HG02970 (cell line): Measurements from ENCODE around the gene GIMAP7.
"Not testable (repeated sequence)": the region's sequence is repeated elsewhere in the genome, so short reads cannot be mapped to it uniquely, and the experiment has no call there.

Source experiments
- ATAC-seq: cut with Tn5 transposase; IDR thresholded peaks from one replicate; pipeline ENCODE4 v1.9.1; 2021; ENCODE audit warnings: mild to moderate bottlenecking, moderate library complexity, moderate number of reproducible peaks; ENCODE audit not compliant: unreplicated experiment, low FRiP score

Gene GIMAP7

DNA sequence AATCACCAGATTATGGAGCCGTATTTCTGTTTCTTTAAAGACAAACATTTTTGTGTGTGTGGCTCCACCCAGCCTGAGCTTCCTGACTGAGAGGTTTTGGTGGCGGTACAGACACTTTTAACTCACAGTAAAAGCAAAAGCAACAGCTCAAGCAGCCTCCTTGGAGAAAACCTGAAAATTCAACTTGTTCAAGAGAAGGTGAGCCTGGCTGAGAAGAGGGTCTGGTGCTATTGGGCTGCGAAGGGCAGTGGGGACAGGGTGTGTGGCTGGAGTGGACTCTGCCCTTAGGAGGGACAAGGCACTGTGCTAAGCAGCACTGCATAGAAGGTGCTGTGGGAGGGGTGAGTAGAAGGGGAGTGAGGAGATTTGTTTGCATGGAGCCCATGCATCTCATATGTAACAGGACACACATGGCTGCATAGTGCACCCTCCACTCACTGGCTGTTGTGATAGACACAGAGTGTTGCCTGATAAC, at the start of gene GIMAP7:
Gene GIMAP7, plus strand, starts transcription at position 125 of the 475 bp plus-strand sequence. CDS start 5,103 bp downstream, outside the sequence.
- no peak for ATAC-seq

DNA sequence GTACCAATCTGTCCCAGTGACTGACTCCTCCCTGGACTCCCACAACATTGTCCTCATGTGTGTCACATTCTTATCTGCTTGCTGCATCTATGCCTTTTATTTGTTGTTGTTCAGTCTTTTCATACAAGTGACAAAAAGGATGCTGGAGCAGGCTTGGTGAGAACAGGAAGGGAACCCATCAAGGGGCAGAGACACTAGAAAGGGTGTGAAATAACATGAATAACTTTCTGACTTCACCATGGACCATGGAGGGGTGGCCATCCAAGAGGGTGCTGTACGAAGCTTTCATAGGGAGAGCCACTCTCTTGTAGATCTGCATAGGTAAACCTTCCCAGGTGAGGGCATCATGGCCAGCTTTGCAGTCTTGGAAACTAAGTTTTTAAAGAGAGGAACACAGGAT, 49.7 kb upstream of the GIMAP7 start:
- ATAC-seq, result no peak

DNA sequence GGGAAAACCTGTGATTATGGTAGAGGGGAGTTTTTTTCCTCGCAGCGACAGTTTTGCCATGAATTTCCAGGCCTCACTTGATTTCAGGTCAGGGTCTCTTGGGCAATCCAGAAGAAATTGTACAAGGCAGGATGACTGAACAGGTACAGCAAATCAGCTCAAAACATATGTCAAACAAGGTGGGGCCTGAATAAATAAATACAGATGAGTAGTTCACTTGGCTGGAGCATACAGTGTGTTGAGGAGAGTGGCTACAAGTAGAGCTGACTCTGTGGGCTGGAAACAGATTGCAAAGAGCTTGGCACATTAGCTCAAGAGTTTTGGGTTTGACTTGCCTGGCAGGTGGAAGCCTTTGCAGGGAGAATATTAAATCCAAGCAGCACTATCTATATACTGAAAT, 49.3 kb upstream of the GIMAP7 start:
- no peak for ATAC-seq

DNA sequence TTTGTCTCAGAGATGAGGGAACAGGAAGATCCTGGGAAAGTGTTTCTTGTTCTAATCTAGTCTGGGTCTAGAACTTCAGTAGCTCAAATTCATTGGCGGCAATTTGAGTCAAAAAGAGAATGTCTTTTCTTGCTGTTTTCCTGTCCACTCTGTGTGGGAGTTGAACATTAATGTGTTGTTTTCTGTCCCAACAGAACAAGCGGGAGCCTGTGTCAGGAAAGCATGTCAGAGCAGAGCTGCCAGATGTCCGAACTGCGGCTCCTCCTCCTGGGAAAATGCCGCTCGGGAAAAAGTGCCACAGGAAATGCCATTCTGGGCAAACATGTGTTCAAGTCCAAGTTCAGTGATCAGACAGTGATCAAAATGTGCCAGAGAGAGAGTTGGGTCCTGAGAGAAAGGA, 48.2 kb upstream of the GIMAP7 start:
- no peak for ATAC-seq

DNA sequence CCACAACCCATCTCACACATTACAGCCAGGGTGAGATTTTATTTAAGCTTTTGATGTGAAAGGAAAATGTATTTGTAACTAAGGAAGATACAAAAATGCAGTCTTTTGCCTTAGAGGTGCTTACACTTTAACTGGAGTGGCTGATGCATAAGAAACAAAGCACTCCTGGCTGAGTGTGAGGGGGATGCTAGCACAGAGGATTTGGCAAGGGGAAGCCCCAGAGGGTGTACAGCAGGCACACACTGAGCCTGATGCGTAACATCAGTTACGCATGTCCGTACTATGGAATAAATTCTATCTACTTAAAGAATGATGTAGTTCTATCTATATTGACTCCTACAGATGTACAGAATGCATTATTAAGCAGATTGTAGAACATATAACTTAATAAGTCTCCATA, 46.4 kb upstream of the GIMAP7 start:
- ATAC-seq, result no peak

DNA sequence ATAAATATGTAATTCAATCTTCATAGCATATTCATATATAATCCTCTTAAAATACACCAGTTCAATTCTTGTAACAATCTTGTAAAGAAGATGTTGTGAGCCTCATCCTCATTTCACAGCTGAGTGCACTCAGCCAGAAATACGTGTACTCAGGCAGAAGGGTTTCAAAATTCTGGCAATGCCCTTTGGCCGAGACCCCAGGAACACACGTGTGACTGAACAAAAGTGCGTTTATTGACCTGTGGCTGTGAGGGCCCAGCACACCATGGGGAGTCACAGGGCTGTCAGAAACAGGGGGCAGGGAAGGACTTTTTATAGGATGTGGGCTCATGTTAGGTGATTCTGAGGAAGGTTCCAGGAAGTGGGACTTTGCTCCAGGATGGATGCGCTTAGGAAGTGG, 42.8 kb upstream of the GIMAP7 start:
- ATAC-seq, result no peak

DNA sequence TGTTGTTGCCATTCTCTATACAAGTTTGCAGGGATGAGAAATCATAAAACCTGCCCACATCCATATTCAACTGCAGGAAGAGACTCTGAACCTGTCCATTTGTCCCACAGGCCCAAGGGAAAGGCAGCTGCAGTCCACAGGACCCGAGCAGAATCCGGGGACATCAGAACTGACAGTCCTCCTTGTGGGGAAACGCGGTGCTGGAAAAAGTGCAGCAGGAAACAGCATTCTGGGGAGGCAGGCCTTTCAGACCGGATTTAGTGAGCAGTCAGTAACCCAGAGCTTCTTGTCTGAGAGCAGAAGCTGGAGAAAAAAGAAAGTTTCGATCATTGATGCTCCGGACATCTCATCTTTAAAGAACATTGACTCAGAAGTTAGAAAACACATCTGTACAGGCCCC, 40.8 kb upstream of the GIMAP7 start:
- no peak for ATAC-seq

DNA sequence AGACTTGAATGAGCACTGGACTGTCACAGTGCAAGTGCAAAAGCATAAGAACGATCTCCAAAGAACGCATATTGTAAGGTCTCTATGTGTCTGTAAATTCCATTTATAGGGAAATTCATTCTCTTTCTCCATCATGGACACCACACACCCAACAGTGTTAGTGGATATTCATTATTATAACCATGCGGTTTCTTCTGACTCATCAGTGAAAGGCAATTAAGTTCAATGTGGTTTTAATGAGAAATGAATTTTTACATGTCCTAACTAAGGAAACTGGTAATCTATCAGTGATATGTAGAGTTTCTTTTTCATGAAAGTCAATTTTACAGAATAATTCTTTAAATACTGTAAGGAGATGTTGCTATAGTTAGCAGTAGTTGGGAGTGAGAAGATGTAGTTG, 38.4 kb upstream of the GIMAP7 start:
- no peak for ATAC-seq

DNA sequence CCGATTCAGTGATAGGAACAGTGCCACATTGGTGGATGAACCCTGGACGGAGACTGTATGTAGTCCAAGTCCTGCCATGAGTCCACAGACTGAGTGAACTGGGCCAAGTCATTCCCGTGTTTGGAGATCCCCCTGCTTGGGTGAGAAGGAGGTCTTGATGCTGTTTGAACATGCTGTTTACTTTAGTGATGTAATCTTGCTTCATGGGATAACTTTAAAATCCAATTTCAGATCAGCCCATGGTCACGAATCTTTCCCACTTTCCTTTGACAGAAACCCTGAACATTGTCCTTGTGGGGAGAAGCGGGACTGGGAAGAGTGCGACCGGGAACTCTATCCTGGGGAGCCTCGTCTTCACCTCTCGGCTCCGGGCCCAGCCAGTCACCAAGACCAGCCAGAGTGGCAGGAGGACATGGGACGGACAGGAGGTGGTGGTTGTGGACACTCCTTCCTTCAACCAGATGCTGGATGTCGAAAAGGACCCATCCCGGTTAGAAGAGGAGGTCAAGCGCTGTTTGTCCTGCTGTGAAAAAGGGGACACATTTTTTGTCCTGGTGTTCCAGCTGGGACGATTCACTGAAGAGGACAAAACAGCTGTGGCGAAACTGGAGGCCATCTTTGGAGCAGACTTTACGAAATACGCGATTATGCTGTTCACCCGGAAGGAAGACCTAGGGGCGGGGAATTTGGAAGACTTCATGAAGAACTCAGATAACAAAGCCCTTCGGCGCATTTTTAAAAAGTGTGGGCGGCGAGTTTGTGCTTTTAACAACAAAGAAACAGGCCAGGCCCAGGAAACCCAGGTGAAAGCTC, 37.6 kb upstream of the GIMAP7 start:
- ATAC-seq, result no peak

DNA sequence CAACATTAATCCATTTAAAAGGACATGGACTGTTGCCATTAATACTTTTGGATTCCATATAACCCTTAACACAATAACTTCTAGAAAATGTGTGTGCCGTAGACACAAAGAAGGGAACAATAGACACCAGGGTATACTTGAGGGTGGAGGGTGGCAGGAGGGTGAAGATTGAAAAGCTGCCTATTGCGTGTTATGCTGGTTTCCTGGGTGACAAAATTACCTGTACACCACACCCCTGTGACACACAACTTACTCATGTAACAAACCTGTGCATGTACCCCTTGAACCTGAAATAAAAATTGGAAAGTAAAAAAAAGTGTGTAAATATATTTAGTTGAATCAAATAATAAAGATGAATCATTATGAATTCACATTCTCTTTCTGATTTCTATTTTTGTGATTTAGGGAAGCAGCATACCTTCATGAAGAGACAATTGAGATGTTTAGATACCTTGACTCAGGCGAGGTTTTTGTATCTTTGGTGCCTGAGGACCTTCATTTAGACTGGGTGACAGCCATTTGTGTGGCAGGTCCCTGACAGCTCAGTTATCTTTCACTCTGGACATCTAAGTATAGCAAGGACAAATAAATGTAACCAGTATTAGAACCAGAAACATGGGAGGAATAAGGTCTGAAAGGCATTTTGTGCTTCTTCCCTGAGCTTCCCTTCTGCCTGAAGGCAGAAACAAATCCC, 35.5 kb upstream of the GIMAP7 start:
- ATAC-seq, result no peak

DNA sequence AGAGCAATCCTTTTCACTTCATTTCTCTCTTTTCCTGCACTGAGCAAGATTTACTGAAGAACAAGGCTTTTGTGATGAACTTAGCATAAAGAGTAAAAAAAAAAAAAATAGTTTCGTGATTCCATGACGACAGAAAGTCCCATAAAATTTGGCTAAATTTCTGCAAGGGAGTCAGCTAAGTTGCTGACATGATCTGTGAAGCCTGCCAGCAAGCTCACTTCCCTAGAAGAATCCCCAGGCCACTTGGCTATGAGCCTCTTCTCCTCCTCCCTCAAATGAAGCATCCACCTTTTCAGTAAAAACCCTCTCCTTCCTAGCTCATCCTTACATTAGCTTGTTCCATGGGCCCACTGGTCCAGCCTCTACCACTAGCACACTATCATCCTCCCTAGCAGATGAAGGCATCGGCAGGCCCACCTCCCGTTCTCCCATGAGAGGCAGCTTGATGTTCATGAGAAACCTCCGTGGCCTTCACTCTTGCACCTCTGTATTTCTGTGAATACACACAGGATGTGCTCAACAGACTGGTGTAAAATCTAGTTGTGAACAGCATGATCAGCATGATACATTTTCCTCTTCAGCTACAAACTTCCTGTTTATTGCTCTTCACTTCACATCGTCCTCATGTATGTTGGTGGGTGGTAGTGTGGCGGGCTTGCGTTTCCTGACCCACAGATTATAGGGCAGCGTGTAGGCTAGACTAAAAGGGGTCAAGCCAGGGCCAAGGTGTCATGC, 33.3 kb upstream of the GIMAP7 start:
- no peak for ATAC-seq

DNA sequence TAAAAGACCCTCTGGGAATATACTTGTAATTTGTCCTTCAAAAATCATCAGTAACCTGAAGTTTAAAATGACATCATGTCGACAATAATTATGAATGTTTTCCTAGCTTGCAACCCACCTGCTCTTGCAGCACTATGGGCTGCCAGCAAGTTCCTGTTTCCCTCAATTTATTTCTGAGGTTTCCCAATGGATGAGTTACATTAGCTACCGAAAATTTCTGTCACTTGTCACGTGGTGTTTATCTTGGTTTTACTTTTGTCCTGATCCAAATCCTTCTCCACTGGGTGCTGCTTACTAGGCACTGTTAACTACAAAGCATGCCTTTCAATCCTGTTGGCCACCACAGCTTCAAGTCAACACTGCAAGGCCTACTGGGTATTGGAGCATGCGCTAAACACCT, 32.8 kb upstream of the GIMAP7 start:
- no peak for ATAC-seq

DNA sequence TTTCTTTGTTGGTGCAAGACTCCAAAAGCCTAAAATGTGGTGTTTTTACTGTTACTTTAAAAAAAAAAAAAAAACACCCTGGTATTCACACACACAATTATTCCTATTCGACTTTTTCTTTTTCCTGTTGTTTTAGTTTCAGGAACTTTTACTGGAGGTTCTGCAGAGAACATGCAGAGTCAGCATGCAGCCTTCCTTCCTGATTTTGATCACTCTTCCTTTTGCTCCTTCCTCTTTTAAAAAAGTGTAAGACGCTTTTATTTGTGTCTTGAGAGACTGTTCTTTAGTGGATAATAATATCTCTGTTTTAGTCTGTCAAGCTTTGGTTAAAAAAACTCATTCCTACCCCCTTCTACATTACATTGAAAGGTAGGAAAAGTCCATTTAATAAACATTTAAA, 31.2 kb upstream of the GIMAP7 start:
- ATAC-seq, result not testable (repeated sequence)

DNA sequence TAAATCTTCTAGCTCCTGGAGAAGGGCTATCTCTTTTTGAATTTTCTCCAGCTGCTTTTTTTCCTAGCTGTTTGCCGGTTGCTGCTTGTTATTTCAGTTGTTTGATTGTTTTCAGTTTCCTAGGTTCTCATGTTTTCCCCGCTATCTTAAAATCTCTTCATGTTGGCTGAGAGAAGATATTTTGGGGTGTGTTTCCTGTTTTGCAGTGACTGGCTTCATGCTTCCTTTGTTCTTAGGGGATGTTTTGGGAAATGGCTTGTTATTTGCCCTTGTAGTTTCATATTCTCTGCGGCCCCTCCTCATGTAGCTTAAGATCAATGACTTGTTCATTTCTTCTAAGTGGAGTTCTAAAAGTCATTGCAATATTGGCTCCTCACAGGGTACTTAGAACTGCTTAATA, 30.6 kb upstream of the GIMAP7 start:
- not testable (repeated sequence) for ATAC-seq

DNA sequence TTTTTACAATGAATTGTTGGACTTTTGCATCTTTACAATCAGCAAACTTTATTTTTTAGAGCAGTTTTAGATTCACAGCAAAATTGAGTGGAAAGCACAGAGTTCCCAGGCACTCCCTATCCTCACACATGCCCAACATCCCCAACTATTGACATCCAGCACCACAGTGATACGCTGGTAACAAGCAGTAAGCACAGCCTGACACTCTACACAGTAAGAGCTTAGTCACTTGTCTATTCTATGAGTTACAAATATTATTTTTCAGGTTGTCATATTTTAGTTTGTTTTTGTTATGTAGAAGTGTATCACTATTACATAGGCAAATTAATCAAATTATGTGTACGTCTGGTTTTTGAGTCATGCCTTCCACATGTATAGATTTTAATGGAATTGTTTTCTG, 27.0 kb upstream of the GIMAP7 start:
- ATAC-seq, result no peak

DNA sequence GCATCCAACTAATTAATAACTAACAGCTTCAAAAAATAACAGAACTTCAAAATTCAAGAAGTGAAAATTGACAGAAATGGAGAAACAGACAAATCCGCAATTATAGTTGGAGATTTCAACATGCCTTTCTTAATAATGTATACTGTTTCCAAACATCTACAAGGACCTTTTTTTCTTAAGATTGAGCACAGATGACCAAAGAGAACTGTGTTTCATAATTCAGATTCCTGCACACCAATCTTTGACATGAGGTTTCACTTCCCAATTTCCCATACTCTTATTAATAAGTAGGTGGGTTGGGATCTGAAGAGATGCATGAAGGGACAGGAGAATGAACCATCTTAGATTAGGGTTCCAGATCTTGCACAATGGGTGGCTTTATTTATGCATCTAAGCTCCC, 24.9 kb upstream of the GIMAP7 start:
- ATAC-seq, result no peak

DNA sequence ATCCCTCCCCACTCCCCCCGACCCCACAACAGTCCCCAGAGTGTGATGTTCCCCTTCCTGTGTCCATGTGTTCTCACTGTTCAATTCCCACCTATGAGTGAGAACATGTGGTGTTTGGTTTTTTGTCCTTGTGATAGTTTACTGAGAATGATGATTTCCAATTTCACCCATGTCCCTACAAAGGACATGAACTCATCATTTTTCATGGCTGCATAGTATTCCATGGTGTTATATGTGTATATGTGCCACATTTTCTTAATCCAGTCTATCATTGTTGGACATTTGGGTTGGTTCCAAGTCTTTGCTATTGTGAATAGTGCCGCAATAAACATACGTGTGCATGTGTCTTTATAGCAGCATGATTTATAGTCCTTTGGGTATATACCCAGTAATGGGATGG, 21.2 kb upstream of the GIMAP7 start:
- not testable (repeated sequence) for ATAC-seq

DNA sequence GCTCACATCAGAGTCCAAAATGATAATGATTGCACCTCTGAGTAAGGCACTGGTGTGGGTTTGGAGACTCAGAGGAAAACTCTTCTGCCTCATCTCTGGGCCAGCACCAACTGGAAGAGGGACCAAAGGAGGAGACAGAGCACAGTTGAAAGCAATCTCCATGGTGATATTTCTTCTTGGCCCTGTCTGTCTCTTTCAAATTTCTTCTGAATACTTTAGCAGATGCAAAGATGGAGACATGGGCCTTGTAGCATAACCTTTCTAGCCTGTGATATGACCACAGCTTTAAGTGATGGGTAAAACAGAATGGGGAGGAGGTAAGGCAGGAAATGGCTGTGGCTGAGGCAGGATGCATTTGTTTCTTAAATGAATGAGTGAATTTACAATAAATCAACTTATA, 12.2 kb upstream of the GIMAP7 start:
- no peak for ATAC-seq

DNA sequence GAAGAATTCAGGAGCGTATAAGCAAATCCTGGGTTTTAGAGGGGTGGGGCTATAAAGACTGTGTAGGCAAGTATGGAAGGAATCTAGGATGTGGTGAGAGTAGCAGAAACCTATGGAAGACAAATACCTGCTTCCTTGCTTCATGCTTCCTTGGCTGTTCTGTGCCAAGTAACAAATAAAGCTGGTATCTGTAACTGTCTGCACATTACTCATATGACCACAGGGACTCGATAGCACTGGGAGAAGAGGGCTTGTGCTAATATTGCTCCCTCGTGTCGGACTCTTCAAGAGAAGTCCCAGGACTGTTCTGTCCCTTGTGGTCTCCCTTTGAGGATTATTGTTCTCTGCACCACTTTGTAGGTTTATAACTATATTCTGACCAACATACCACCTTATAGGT, 11.5 kb upstream of the GIMAP7 start:
- ATAC-seq, result no peak

DNA sequence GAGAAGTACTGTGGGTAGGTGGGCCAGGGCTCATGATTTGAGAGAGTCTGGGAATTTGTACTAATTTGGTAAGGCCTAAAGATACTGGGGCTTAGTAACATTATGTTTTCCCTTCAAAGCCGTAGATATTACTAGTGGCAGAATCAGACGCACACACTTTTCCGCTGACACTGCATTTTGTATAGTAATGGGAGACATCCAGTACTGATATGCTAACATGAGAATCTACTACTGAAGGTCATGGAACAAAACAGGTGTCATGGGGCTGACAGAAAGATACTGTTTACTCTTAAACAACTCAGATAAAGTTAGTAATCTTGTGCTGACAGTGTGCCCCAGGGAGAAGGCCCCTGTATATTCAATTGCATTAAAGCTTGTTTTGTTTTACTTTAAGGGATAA, 11.1 kb upstream of the GIMAP7 start:
- no peak for ATAC-seq

DNA sequence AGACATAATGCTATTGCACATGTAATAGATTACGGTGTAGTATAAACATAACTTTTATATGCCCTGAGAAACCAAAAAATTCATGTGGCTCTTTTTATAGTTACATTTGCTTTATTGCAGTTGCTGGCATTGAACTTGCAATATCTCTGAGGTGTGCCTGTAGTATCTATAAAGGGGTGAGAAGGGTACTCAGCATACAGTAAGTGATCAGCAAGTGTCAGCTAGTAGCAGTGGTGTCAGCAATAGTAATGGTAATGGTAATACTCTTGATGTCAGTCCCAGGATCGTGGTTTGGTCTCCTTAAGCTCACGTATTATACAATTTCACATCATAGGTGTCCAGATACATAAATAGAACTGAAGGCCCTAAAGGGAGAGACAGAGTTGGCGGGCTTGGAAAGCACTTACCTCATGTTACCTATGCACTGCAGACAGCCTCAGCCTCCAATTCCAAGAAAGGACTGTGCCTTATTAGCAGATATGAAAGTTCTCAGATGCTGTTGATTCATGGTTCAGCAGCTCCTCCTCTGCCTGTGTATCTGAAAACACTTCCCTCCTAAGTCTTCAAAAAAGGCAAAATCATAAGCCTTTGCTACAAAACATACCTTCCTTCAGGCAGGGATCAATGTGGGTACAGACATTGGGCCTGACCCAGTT, 6.6 kb upstream of the GIMAP7 start:
- no peak for ATAC-seq
